ENCODE results near the gene ERRFI1.

DNA sequence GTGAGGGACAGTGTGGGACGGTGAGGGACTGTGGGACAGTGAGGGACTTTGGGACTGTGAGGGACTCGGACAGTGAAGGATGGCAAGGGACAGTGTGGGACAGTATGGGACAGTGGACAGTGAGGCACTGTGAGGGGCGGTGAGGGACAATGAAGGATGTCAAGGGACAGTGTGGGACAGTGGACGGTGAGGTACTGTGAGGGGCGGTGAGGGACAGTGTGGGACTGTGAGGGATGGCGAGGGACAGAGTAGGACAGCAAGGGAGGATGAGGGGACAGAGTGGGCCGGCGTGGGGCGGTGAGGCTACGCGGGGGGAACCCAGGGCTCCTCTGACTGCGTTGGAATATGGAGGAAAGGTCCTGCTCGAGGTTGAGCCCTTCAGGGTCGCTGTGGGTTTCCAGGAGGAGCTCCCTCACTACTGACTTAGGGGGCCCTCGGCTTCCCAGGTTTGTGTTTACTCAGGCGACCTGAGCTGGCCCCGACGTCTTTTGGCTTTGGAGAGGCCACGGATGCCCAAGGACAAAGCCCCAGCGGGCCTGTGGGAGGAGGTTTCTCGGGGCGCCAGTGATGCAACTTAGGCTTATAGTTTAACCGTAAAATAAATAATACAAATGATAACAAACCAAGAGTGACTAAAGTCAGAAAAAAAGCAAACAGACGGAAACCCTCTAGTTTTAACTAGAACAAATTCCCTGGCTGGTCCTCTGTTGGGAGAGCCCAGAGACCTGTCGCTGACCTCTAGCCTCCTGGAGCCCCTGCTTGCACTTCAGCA lies 1.1 kb upstream of the ERRFI1 start:
- TF ChIP-seq, protein P1, sequence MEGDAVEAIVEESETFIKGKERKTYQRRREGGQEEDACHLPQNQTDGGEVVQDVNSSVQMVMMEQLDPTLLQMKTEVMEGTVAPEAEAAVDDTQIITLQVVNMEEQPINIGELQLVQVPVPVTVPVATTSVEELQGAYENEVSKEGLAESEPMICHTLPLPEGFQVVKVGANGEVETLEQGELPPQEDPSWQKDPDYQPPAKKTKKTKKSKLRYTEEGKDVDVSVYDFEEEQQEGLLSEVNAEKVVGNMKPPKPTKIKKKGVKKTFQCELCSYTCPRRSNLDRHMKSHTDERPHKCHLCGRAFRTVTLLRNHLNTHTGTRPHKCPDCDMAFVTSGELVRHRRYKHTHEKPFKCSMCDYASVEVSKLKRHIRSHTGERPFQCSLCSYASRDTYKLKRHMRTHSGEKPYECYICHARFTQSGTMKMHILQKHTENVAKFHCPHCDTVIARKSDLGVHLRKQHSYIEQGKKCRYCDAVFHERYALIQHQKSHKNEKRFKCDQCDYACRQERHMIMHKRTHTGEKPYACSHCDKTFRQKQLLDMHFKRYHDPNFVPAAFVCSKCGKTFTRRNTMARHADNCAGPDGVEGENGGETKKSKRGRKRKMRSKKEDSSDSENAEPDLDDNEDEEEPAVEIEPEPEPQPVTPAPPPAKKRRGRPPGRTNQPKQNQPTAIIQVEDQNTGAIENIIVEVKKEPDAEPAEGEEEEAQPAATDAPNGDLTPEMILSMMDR (IDR thresholded peaks at IDR 0.05; ENCODE audit: borderline replicate concordance, extremely low read depth, low read length, poor library complexity, severe bottlenecking): no peak
- no peak for TF ChIP-seq EZH2 (IDR thresholded peaks at IDR 0.05; ENCODE audit: borderline replicate concordance, low read depth, low read length, severe bottlenecking)

All from DND-41 (cell line).